GM18505 (cell line): ENCODE results near the gene DUT.

Source experiments
- ATAC-seq: cut with Tn5 transposase; IDR thresholded peaks from one replicate; pipeline ENCODE4 v1.9.1; 2021; ENCODE audit not compliant: unreplicated experiment
- POLR2A ChIP-seq: IDR thresholded peaks from 4 replicates; pipeline ENCODE4 v1.6.1; 2011; ENCODE audit warnings: borderline replicate concordance; ENCODE audit not compliant: insufficient read depth, insufficient read length; ENCODE audit errors: extremely low read depth

Gene DUT

DNA sequence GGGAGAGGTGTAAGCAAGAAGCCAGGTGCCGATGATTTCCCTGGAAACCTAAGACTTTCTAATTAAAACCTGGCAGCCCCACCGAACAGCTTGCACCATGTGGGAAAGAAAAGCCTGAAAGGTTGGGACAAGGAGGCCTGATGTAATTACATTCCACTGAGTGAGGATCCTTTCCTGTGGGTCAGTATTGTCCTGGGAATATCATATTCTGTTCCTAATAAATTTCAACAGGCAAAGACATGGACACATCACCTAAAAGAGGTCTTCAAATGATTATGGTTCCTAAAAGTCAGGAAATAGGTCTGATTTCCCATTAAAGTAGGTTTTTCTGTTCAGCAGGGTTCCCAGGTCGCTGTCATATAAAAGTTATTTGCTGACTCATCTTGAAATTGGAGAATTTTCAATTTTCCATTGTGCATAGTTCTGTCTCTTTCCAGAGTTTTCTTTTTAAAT, 58.5 kb downstream of the DUT start:
- ATAC-seq, result no peak
- TF ChIP-seq POLR2A, result no peak

DNA sequence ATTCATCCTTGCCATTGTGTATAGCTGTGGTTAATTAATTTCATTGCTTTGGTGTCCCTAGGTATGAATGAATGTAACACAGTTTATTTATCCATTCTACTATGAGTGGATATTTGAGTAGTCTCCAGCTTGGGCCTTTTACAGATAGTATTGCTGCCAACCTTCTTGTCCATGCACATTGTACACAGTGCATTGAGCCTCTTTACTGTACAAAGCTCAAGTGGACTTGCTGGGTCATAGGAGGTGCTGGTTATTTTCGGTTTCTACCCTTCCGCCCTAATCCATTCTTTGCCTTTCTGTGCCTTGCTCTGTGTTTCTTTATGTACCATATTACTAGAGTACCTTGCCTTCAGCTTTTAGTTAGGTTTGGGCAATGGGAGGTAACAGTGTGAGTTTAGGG, 60.7 kb downstream of the DUT start:
- no peak for ATAC-seq
- TF ChIP-seq POLR2A, result no peak

DNA sequence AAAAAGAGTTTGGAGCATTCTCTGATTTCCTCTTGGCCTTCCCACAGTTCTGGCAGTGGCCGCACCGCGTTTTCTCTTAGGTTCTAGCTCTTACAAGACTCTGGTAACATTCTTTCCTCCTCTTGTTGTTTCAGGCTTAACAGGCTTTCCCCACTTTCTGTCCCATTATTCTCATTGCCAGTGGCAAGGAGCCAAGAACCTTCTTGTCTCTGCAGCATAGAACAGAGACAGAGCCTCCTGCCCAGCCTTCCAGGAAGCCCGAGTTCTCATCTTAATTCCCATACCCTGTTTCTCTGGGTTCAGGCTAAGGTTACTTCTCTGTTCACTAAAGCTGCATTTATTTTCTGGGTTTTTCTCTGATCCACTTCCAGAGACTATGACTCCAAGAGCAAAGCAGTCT, 61.1 kb downstream of the DUT start:
- no peak for ATAC-seq

More for the DNA sequence above, 61.1 kb downstream of the DUT start:
- TF ChIP-seq POLR2A, result no peak
